ENCODE measurements around the gene DYDC2.

DNA sequence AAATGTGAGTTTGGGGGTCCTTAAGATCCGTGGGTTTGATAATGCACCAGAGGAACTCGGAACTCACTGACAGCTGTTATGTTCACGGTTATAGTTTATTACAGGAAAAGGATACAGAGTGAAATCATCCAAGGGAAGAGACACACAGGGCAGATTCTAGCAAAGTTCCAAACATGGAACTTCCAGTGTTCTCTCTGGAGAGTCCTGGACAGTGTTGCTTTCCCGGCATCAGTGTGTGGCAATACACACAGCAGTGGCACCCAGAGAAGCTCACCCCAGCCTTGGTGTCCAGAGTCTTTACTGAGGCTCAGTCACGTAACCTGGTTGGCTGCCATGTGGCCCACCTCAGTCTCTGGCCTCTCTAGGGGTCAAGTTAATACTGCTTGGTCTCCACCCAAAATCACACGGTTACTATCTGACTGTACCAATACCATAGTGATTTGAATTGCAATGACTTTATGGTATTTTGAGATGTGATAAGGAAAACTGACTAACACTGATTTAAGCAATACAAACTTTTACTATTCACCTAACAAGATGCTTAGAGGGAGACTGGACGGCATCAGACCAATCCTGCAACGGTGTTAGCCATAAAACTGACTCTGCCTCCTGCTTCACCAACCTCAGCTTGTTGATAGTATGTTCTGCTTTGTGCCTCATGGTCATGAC, 43.7 kb downstream of the DYDC2 start:
- TF ChIP-seq KDM5A (IDR thresholded peaks at IDR 0.05) (no peak), POLR2AphosphoS2 (conservative IDR thresholded peaks at IDR 0.05; ENCODE audit: low read length) (no peak), EP300 (IDR thresholded peaks at IDR 0.05) (no peak), SREBF2 (IDR thresholded peaks at IDR 0.05) (no peak), RNF2 (IDR thresholded peaks at IDR 0.05; ENCODE audit: borderline replicate concordance, low read depth) (no peak), MAZ (IDR thresholded peaks at IDR 0.05; ENCODE audit: borderline replicate concordance, low read depth, low read length) (no peak)
- TF ChIP-seq, protein P1, sequence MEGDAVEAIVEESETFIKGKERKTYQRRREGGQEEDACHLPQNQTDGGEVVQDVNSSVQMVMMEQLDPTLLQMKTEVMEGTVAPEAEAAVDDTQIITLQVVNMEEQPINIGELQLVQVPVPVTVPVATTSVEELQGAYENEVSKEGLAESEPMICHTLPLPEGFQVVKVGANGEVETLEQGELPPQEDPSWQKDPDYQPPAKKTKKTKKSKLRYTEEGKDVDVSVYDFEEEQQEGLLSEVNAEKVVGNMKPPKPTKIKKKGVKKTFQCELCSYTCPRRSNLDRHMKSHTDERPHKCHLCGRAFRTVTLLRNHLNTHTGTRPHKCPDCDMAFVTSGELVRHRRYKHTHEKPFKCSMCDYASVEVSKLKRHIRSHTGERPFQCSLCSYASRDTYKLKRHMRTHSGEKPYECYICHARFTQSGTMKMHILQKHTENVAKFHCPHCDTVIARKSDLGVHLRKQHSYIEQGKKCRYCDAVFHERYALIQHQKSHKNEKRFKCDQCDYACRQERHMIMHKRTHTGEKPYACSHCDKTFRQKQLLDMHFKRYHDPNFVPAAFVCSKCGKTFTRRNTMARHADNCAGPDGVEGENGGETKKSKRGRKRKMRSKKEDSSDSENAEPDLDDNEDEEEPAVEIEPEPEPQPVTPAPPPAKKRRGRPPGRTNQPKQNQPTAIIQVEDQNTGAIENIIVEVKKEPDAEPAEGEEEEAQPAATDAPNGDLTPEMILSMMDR (IDR thresholded peaks at IDR 0.05), result no peak
- TF ChIP-seq, protein P2, sequence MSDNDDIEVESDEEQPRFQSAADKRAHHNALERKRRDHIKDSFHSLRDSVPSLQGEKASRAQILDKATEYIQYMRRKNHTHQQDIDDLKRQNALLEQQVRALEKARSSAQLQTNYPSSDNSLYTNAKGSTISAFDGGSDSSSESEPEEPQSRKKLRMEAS (IDR thresholded peaks at IDR 0.05), result no peak

All from A549 (cell line).